Measurements from ENCODE around the gene FGF18.

- no peak for TF ChIP-seq POLR2A (IDR thresholded peaks at IDR 0.05)
- TF ChIP-seq, protein P1, sequence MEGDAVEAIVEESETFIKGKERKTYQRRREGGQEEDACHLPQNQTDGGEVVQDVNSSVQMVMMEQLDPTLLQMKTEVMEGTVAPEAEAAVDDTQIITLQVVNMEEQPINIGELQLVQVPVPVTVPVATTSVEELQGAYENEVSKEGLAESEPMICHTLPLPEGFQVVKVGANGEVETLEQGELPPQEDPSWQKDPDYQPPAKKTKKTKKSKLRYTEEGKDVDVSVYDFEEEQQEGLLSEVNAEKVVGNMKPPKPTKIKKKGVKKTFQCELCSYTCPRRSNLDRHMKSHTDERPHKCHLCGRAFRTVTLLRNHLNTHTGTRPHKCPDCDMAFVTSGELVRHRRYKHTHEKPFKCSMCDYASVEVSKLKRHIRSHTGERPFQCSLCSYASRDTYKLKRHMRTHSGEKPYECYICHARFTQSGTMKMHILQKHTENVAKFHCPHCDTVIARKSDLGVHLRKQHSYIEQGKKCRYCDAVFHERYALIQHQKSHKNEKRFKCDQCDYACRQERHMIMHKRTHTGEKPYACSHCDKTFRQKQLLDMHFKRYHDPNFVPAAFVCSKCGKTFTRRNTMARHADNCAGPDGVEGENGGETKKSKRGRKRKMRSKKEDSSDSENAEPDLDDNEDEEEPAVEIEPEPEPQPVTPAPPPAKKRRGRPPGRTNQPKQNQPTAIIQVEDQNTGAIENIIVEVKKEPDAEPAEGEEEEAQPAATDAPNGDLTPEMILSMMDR (IDR thresholded peaks at IDR 0.05): no peak
Measured at GRCh38 chr5:171477666-171478065, 58.2 kb downstream of the FGF18 start.
